SK-N-SH (cell line): Measurements from ENCODE around the gene ABCA3.

Experiments used
- CHD2 ChIP-seq: fragments of 150-350 bp; IDR thresholded peaks from 2 replicates; pipeline ENCODE4 v1.6.1; 2018; ENCODE audit warnings: low read length; ENCODE audit not compliant: partially characterized antibody
- CTCF ChIP-seq: fragments of 200-600 bp; sonication (generic); IDR thresholded peaks from 2 replicates; pipeline ENCODE4 v1.6.1; 2017; ENCODE audit warnings: antibody characterized with exemption, mild to moderate bottlenecking, moderate library complexity
- ELF1 ChIP-seq: IDR thresholded peaks from 2 replicates; pipeline ENCODE4 v1.4.0; 2012
- EP300 ChIP-seq, 2 experiments: IDR thresholded peaks; 2 replicates each; pipeline versions ENCODE4 v1.4.0 to v1.6.1; 2012; ENCODE audit warnings: borderline replicate concordance in 1 of 2, low read depth in 1 of 2, low read length in 1 of 2
- GATA2 ChIP-seq: sonication (generic); formaldehyde crosslinking; IDR thresholded peaks from 2 replicates; pipeline ENCODE4 v1.5.0; 2020; ENCODE audit warnings: mild to moderate bottlenecking, missing genetic modification reagents
- POLR2AphosphoS5 ChIP-seq: IDR thresholded peaks from 2 replicates; pipeline ENCODE4 v1.6.1; 2012; ENCODE audit warnings: low read depth, low read length
- RAD21 ChIP-seq: IDR thresholded peaks from 2 replicates; pipeline ENCODE4 v1.6.1; 2012; ENCODE audit warnings: mild to moderate bottlenecking, low read length
- RXRA ChIP-seq: IDR thresholded peaks from 2 replicates; pipeline ENCODE4 v1.4.0; 2012; ENCODE audit warnings: low read depth, mild to moderate bottlenecking, borderline replicate concordance
- SIN3A ChIP-seq: IDR thresholded peaks from 2 replicates; pipeline ENCODE4 v1.6.1; 2012; ENCODE audit warnings: low read depth, mild to moderate bottlenecking, low read length, moderate library complexity, borderline replicate concordance
- TEAD4 ChIP-seq: IDR thresholded peaks from 2 replicates; pipeline ENCODE4 v1.4.0; 2012; ENCODE audit warnings: mild to moderate bottlenecking, borderline replicate concordance; ENCODE audit not compliant: insufficient read depth
- YY1 ChIP-seq: IDR thresholded peaks from 2 replicates; pipeline ENCODE4 v1.4.0; 2012; ENCODE audit warnings: low read depth, mild to moderate bottlenecking
- TF ChIP-seq, protein P1 (sequence below): IDR thresholded peaks from 2 replicates; pipeline ENCODE4 v1.4.0; 2012; ENCODE audit warnings: low read depth, borderline replicate concordance
- TF ChIP-seq, protein P2 (sequence below): fragments of 150-350 bp; IDR thresholded peaks from 2 replicates; pipeline ENCODE4 v1.6.1; 2016; ENCODE audit warnings: mild to moderate bottlenecking, low read depth, low read length

DNA sequence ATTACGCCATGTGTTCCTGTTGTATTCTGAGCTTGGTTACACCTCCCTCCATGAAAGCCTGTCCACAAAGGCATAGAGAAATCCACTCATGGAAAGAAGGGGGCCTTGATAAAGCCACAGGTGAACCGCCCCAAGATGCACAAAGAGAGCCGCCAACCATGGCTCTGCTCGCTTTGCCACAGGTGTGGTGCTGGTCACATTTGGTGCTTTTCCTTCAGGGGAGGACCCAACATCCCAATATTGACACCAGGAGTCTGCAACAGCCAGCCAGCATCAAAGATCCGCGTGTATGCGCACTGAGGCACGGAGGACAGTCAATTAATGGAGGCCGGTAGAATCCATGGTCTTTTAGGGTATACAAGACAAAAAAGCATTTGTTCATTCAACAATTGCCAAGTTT, 7.3 kb downstream of the ABCA3 start:
- TF ChIP-seq RXRA (no peak), CTCF (no peak), EP300 (IDR thresholded peaks at IDR 0.05; ENCODE audit: borderline replicate concordance in 1 of 2, low read depth in 1 of 2, low read length in 1 of 2) (no peak), RAD21 (no peak), YY1 (no peak), TEAD4 (no peak), SIN3A (no peak), GATA2 (CRISPR knock-in tag) (no peak), ELF1 (no peak), POLR2AphosphoS5 (no peak), CHD2 (no peak)
- TF ChIP-seq, protein P1, sequence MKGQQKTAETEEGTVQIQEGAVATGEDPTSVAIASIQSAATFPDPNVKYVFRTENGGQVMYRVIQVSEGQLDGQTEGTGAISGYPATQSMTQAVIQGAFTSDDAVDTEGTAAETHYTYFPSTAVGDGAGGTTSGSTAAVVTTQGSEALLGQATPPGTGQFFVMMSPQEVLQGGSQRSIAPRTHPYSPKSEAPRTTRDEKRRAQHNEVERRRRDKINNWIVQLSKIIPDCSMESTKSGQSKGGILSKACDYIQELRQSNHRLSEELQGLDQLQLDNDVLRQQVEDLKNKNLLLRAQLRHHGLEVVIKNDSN, result no peak
- TF ChIP-seq, protein P2, sequence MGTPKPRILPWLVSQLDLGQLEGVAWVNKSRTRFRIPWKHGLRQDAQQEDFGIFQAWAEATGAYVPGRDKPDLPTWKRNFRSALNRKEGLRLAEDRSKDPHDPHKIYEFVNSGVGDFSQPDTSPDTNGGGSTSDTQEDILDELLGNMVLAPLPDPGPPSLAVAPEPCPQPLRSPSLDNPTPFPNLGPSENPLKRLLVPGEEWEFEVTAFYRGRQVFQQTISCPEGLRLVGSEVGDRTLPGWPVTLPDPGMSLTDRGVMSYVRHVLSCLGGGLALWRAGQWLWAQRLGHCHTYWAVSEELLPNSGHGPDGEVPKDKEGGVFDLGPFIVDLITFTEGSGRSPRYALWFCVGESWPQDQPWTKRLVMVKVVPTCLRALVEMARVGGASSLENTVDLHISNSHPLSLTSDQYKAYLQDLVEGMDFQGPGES, result no peak
